ENCODE data around the gene KCNK6. TPM values are rescaled to one million over a fixed set of nuclear protein-coding genes. Genes with fewer than 3 reads are reported as not detected.

KCNK6 gene
- total and polyA plus RNA-seq, 2 donors (not counting 1 experiment from before 2014, with no cell fraction given), result 3.4 to 3.7 TPM

GRCh38 chr19:38310986-38311385, 8.7 kb upstream of the KCNK6 start:
- DNase-seq (no peak), ATAC-seq (ENCODE audit: low read depth) (no peak)
- H3K4me3 Mint-ChIP-seq, result no peak overlapping the region
- peaks cover 17% of the 10 kb centered on the region for H3K4me1 Mint-ChIP-seq
- no peak overlapping the region for H3K4me2 ChIP-seq (replicated peaks; ENCODE audit: low read depth, low read length, poor library complexity, severe bottlenecking)
- H3K36me3 ChIP-seq (replicated peaks in 1 of 2; ENCODE audit: control extremely low read depth in 1 of 2, control insufficient read depth in 1 of 2, extremely low read depth in 1 of 2, insufficient read depth in 2 of 2, low read length in 1 of 2), result peaks cover 0 to 14% of the 10 kb centered on the region in 2 experiments
- no peaks in the 10 kb centered on the region for H3K9me3 ChIP-seq (ENCODE audit: control extremely low read depth in 1 of 3, control insufficient read depth in 2 of 3, insufficient read depth in 1 of 3, low read length in 2 of 3)
- no peaks in the 10 kb centered on the region for H4K20me1 ChIP-seq (ENCODE audit: control insufficient read depth, insufficient read depth, low read length, poor library complexity, severe bottlenecking)
- no peak overlapping the region for H3K4me3 ChIP-seq (ENCODE audit: control extremely low read depth in 1 of 5, extremely low read depth in 1 of 5, insufficient read depth in 1 of 5, low read depth in 2 of 5, low read length in 4 of 5)
- ChIA-PET POLR2A (no interaction called here), CTCF (interaction anchor here (0.7 kb wide), 1 partner anchor 1537 kb away, joined by 4 read pairs; no protein-coding TSS in a partner anchor)
- H3K27me3 Mint-ChIP-seq, result no peaks in the 10 kb centered on the region
- H3K4me1 ChIP-seq (ENCODE audit: control insufficient read depth in 2 of 2, insufficient read depth in 2 of 2, low read length in 2 of 2), result peaks cover 5 to 9% of the 10 kb centered on the region in 2 donors
- intact Hi-C loops (cut with micrococcal nuclease), result no loop called here
- no peaks in the 10 kb centered on the region for H3K79me2 ChIP-seq (ENCODE audit: control insufficient read depth, insufficient read depth, low read length)
- H2AFZ ChIP-seq (ENCODE audit: insufficient read depth, low read depth, low read length, poor library complexity, severe bottlenecking), result no peak overlapping the region
- no peak overlapping the region for H3K9ac ChIP-seq (ENCODE audit: low read length)
- no peak overlapping the region for H3K27ac ChIP-seq (ENCODE audit: low read length in 2 of 2)
- no peaks in the 10 kb centered on the region for H3K27me3 ChIP-seq (replicated peaks in 1 of 4; ENCODE audit: control extremely low read depth in 1 of 4, control insufficient read depth in 3 of 4, insufficient read depth in 4 of 4, low read length in 3 of 4)
- 97% methylated on average over 4 of the region's 6 CpGs for WGBS (ENCODE audit: insufficient coverage)
- TF ChIP-seq EZH2 (IDR thresholded peaks at IDR 0.05; ENCODE audit: borderline replicate concordance, insufficient read depth, low read depth, low read length, poor library complexity, severe bottlenecking), result no peak
- no peak for TF ChIP-seq CTCF (IDR thresholded peaks at IDR 0.05)
- H3K27ac Mint-ChIP-seq, result no peak overlapping the region
- H3K9me3 Mint-ChIP-seq (ENCODE audit: insufficient read depth), result no peaks in the 10 kb centered on the region

GRCh38 chr19:38315657-38316476, 3.8 kb upstream of the KCNK6 start, which contains the start of gene YIF1B:
Gene YIF1B, minus strand, starts transcription at chr19:38315947. Its CDS starts 30 bp downstream, at chr19:38315917.
- ChIA-PET CTCF (no interaction called here), POLR2A (interaction anchor here (0.7 to 0.8 kb wide), 2 partner anchors 47 to 59 kb away, joined by 3 to 8 read pairs; partner anchors contain the start of gene PSMD8)
- peak within 1 kb of the TSS; percentile 62 to 90 (median 70) for H3K4me3 ChIP-seq (ENCODE audit: control extremely low read depth in 1 of 5, extremely low read depth in 1 of 5, insufficient read depth in 1 of 5, low read depth in 2 of 5, low read length in 4 of 5)
- peak within 1 kb of the TSS; percentile 82 for H3K9ac ChIP-seq (ENCODE audit: low read length)
- peaks cover 29 to 47% of the 10 kb centered on the region in 2 donors for H3K4me1 ChIP-seq (ENCODE audit: control insufficient read depth in 2 of 2, insufficient read depth in 2 of 2, low read length in 2 of 2)
- peak; percentile 91 for ATAC-seq (ENCODE audit: low read depth)
- no peaks in the 10 kb centered on the region for H3K27me3 Mint-ChIP-seq
- peaks cover 47% of the 10 kb centered on the region for H3K4me1 Mint-ChIP-seq
- WGBS (ENCODE audit: insufficient coverage), result under 1% methylated on average over 55 of the region's 64 CpGs
- peak; percentile 96 for DNase-seq
- peak within 1 kb of the TSS; percentile 97 for H3K4me2 ChIP-seq (replicated peaks; ENCODE audit: low read depth, low read length, poor library complexity, severe bottlenecking)
- H3K27me3 ChIP-seq (replicated peaks in 1 of 4; ENCODE audit: control extremely low read depth in 1 of 4, control insufficient read depth in 3 of 4, insufficient read depth in 4 of 4, low read length in 3 of 4), result peaks cover 0 to 2% (median 0%) of the 10 kb centered on the region in 4 experiments
- H3K79me2 ChIP-seq (ENCODE audit: control insufficient read depth, insufficient read depth, low read length), result no peaks in the 10 kb centered on the region
- H3K27ac Mint-ChIP-seq, result peak within 1 kb of the TSS; percentile 96
- peak within 1 kb of the TSS; percentile 85 to 91 for H3K27ac ChIP-seq (ENCODE audit: low read length in 2 of 2)
- H3K4me3 Mint-ChIP-seq, result peak within 1 kb of the TSS; percentile 96
- peak within 1 kb of the TSS; percentile 84 for H2AFZ ChIP-seq (ENCODE audit: insufficient read depth, low read depth, low read length, poor library complexity, severe bottlenecking)
- no peaks in the 10 kb centered on the region for H4K20me1 ChIP-seq (ENCODE audit: control insufficient read depth, insufficient read depth, low read length, poor library complexity, severe bottlenecking)
- no peaks in the 10 kb centered on the region for H3K9me3 Mint-ChIP-seq (ENCODE audit: insufficient read depth)
- intact Hi-C loops (cut with micrococcal nuclease), result loop anchor here (1.0 to 5.0 kb wide), 6 partner anchors 19 to 409 kb away; partner anchors contain the start of genes CATSPERG, PSMD8, SIPA1L3 and SPINT2
- H3K36me3 ChIP-seq (replicated peaks in 1 of 2; ENCODE audit: control extremely low read depth in 1 of 2, control insufficient read depth in 1 of 2, extremely low read depth in 1 of 2, insufficient read depth in 2 of 2, low read length in 1 of 2), result no peaks in the 10 kb centered on the region
- no peaks in the 10 kb centered on the region for H3K9me3 ChIP-seq (ENCODE audit: control extremely low read depth in 1 of 3, control insufficient read depth in 2 of 3, insufficient read depth in 1 of 3, low read length in 2 of 3)
- TF ChIP-seq EZH2 (IDR thresholded peaks at IDR 0.05; ENCODE audit: borderline replicate concordance, insufficient read depth, low read depth, low read length, poor library complexity, severe bottlenecking) (no peak), CTCF (IDR thresholded peaks at IDR 0.05) (no peak)
